ENCODE results near the gene PPFIBP2.
"Not testable (repeated sequence)": the region's sequence is repeated elsewhere in the genome, so short reads cannot be mapped to it uniquely, and the experiment has no call there.

PPFIBP2 gene

GRCh38 chr11:7657306-7658025 lies 143.7 kb downstream of the PPFIBP2 start:
- Histone ChIP-seq H2AFZ (ENCODE audit: low read depth, low read length) (no peak overlapping the region), H3K27me3 (ENCODE audit: insufficient read depth, low read length) (no peaks in the 10 kb centered on the region), H3K36me3 (ENCODE audit: insufficient read depth, low read length) (no peaks in the 10 kb centered on the region), H3K4me1 (ENCODE audit: insufficient read depth, low read length) (no peaks in the 10 kb centered on the region), H3K9me3 (ENCODE audit: low read length) (no peaks in the 10 kb centered on the region), H3K4me3 (ENCODE audit: low read length) (no peak overlapping the region)

DNA sequence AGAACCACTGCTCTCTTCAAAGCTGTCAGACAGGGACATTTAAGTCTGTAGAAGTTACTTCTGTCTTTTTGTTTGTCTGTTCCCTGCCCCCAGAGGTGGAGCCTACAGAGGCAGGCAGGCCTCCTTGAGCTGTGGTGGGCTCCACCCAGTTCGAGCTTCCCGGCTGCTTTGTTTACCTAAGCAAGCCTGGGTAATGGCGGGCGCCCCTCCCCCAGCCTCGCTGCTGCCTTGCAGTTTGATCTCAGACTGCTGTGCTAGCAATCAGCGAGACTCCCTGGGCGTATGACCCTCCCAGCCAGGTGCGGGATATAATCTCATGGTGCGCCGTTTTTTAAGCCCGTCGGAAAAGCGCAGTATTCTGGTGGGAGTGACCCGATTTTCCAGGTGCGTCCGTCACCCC lies 149.7 kb downstream of the PPFIBP2 start:
- not testable (repeated sequence) for H2AFZ ChIP-seq (ENCODE audit: low read depth, low read length); H3K4me1 ChIP-seq (ENCODE audit: insufficient read depth, low read length); H3K4me3 ChIP-seq (ENCODE audit: low read length); H3K36me3 ChIP-seq (ENCODE audit: insufficient read depth, low read length); H3K27me3 ChIP-seq (ENCODE audit: insufficient read depth, low read length); H3K9me3 ChIP-seq (ENCODE audit: low read length)

- no peak overlapping the region for H3K4me3 ChIP-seq (ENCODE audit: low read length)
- no peaks in the 10 kb centered on the region for H3K36me3 ChIP-seq (ENCODE audit: insufficient read depth, low read length)
- H3K27me3 ChIP-seq (ENCODE audit: insufficient read depth, low read length): no peaks in the 10 kb centered on the region
- H3K4me1 ChIP-seq (ENCODE audit: insufficient read depth, low read length): peaks cover 18% of the 10 kb centered on the region
- H2AFZ ChIP-seq (ENCODE audit: low read depth, low read length): no peak overlapping the region
- H3K9me3 ChIP-seq (ENCODE audit: low read length): no peaks in the 10 kb centered on the region
Observed at GRCh38 chr11:7664867-7665266, 151.1 kb downstream of the PPFIBP2 start.

DNA sequence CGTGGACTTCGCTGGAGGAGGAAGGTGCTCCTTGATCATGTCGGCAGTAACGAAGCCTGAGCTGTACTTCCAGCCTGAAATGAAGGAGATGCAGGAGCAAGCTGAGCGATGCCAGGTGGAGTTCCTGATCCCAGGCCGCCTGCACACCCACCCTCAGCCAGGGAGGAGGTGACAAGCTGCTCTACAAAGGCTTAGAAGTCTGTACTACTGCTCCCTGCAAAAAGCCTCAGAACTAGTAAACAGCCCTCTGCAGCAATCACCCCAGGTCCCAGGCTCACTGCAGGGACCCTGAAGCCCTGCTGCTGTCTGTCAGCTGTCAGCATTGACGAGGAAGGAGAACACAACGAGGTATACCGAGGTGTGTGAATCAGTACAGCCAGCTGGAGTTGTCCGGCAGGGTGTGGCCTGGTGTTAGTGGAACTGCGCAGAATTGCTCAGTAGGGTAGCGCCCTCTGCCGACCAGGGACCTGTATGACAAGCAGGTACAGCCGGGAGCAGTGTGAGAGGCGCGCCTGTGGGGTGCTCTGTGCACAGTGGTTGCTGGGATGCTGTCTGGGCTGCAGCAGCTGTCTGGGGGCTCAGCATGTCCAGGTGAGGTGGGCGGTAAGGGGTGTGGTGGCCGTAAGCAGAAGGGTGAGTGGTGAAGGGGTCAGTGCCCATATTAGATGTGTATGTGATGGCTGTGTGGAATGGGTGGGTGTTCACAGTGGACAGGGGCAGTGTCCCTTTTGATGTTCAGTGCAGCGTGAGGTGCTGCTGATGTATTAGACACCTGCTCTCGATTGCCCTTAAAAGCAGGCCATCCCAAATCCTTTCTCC lies 151.9 kb downstream of the PPFIBP2 start:
- Histone ChIP-seq H3K4me3 (ENCODE audit: low read length) (no peak overlapping the region), H3K36me3 (ENCODE audit: insufficient read depth, low read length) (no peaks in the 10 kb centered on the region), H3K4me1 (ENCODE audit: insufficient read depth, low read length) (peaks cover 18% of the 10 kb centered on the region), H3K9me3 (ENCODE audit: low read length) (no peaks in the 10 kb centered on the region), H3K27me3 (ENCODE audit: insufficient read depth, low read length) (no peaks in the 10 kb centered on the region), H2AFZ (ENCODE audit: low read depth, low read length) (no peak overlapping the region)

DNA sequence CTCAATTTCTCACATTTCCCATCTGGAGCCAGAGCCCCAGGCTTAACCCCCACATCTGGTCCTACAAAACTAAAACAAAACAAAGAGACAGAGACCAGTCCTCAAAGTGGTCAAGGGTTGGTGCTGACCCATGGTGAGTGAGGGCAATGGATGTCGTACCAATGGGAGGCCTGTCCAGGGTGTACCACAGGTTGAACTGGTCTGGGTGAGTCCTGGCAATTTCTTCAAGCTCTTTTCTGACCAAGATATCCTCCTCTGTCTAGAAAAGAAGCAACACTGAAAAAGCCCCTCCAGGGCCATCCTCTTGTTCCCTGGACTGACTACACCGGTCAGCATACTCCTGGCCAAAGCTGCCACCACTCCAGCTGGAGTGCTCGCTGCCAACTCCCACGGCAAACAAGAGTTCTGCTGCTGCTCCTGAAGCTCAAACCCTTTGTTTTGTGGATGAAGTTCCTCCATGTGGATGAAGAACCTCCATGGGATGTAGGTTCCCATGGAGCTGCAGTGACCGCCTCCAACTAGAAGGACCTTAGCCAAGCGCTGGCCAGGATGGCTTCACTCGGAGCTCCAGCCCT lies 152.6 kb downstream of the PPFIBP2 start:
- Histone ChIP-seq H3K4me1 (ENCODE audit: insufficient read depth, low read length) (peaks cover 18% of the 10 kb centered on the region), H3K36me3 (ENCODE audit: insufficient read depth, low read length) (no peaks in the 10 kb centered on the region), H2AFZ (ENCODE audit: low read depth, low read length) (no peak overlapping the region), H3K27me3 (ENCODE audit: insufficient read depth, low read length) (no peaks in the 10 kb centered on the region), H3K9me3 (ENCODE audit: low read length) (no peaks in the 10 kb centered on the region), H3K4me3 (ENCODE audit: low read length) (no peak overlapping the region)

DNA sequence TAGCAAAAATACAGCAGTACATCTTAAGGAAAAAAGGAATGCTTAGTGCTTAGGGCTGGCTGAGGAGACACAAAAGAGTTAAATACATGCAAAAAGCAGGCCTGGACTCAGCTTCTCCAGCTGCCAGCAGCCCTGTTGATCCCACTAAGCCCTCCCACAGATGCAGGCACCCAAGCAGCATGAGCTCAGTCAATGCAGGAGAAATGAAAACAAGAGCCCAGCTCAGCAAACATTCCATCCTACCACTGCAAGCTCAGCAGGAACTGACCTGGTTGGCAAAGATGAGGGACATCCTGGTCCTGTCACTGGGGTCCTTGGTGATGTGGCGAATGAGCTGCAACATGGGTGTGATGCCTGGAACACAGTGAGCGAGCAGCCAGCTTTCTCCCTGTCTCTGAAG lies 153.7 kb downstream of the PPFIBP2 start:
- Histone ChIP-seq H3K9me3 (ENCODE audit: low read length) (no peaks in the 10 kb centered on the region), H3K36me3 (ENCODE audit: insufficient read depth, low read length) (no peaks in the 10 kb centered on the region), H3K4me1 (ENCODE audit: insufficient read depth, low read length) (peaks cover 18% of the 10 kb centered on the region), H3K4me3 (ENCODE audit: low read length) (no peak overlapping the region), H3K27me3 (ENCODE audit: insufficient read depth, low read length) (peaks cover 5% of the 10 kb centered on the region), H2AFZ (ENCODE audit: low read depth, low read length) (no peak overlapping the region)

- Histone ChIP-seq H2AFZ (ENCODE audit: low read depth, low read length) (no peak overlapping the region), H3K27me3 (ENCODE audit: insufficient read depth, low read length) (peaks cover 11% of the 10 kb centered on the region), H3K4me1 (ENCODE audit: insufficient read depth, low read length) (peaks cover 18% of the 10 kb centered on the region), H3K9me3 (ENCODE audit: low read length) (peaks cover 2% of the 10 kb centered on the region), H3K36me3 (ENCODE audit: insufficient read depth, low read length) (no peaks in the 10 kb centered on the region), H3K4me3 (ENCODE audit: low read length) (no peak overlapping the region)
Observed at GRCh38 chr11:7668464-7668863, 154.7 kb downstream of the PPFIBP2 start.

DNA sequence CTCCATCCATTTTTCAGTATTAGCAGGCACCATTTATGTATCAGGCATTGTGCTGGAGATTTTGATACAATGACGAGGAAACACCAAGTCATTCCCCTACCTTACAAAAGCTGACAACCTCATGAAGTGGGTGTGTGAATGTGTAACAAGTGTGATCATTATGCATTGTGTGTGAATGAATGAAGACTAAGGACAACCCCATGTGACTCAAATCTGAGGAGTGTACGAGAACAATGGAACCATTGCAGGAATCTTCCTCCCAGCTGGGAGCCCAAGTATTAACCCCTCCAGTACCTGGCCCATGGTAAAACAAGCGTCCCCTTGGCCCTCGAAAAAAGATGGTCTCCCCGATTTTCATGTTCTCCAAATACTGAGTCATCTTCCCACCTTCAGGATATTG lies 155.1 kb downstream of the PPFIBP2 start:
- Histone ChIP-seq H3K4me3 (ENCODE audit: low read length) (no peak overlapping the region), H3K36me3 (ENCODE audit: insufficient read depth, low read length) (no peaks in the 10 kb centered on the region), H2AFZ (ENCODE audit: low read depth, low read length) (no peak overlapping the region)

GRCh38 chr11:7670641-7671040 lies 156.8 kb downstream of the PPFIBP2 start:
- H3K36me3 ChIP-seq (ENCODE audit: insufficient read depth, low read length): no peaks in the 10 kb centered on the region
- peaks cover 2% of the 10 kb centered on the region for H3K9me3 ChIP-seq (ENCODE audit: low read length)
- peaks cover 18% of the 10 kb centered on the region for H3K4me1 ChIP-seq (ENCODE audit: insufficient read depth, low read length)
- H2AFZ ChIP-seq (ENCODE audit: low read depth, low read length): no peak overlapping the region
- H3K4me3 ChIP-seq (ENCODE audit: low read length): no peak overlapping the region
- H3K27me3 ChIP-seq (ENCODE audit: insufficient read depth, low read length): peaks cover 11% of the 10 kb centered on the region

More for the DNA sequence above, 155.1 kb downstream of the PPFIBP2 start:
- peaks cover 2% of the 10 kb centered on the region for H3K9me3 ChIP-seq (ENCODE audit: low read length)
- H3K4me1 ChIP-seq (ENCODE audit: insufficient read depth, low read length): peaks cover 18% of the 10 kb centered on the region
- H3K27me3 ChIP-seq (ENCODE audit: insufficient read depth, low read length): peaks cover 11% of the 10 kb centered on the region

DNA sequence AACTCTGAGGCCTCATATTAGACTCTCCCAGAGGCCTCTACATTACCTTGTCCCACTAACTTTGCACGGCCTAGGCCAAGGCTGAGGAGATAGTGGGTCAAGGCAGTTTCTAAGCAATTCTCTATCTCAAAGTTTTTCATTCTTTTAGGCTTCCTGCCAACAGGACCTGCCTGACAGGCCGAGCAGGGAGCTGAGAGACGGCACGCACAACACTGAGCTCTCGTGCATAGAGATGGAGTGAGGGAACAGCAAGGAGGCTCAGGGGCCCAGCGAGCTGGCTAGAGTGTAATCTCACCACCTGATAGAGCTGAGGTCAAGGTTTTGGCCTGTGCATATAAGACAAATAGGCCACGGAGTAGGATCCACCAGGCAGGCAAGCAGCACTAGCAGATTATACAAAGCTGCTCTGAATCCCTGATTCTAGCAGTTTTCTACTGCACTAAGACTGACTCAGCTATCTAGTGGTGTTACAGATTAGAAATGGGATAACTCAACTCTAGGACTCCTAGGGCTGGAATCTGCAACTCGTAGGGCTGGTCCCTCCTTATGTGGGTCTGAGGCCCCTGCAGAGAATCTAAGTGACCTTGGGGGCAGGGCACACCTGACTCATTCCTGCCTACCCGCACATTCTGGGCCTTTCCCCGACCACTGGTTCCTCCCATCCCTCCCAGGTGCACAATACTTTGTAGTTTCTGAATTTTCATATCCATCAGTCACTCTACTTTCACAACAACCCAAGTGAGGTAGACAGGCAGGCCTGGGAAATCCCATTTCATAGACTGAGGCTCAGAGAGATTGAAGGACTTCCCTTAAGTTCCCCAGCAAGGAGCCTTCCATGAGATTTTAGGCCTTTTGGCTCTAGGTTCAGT lies 157.8 kb downstream of the PPFIBP2 start:
- Histone ChIP-seq H3K27me3 (ENCODE audit: insufficient read depth, low read length) (peaks cover 14% of the 10 kb centered on the region), H3K9me3 (ENCODE audit: low read length) (peaks cover 2% of the 10 kb centered on the region), H3K4me3 (ENCODE audit: low read length) (no peak overlapping the region), H3K4me1 (ENCODE audit: insufficient read depth, low read length) (peaks cover 18% of the 10 kb centered on the region), H3K36me3 (ENCODE audit: insufficient read depth, low read length) (no peaks in the 10 kb centered on the region), H2AFZ (ENCODE audit: low read depth, low read length) (no peak overlapping the region)

DNA sequence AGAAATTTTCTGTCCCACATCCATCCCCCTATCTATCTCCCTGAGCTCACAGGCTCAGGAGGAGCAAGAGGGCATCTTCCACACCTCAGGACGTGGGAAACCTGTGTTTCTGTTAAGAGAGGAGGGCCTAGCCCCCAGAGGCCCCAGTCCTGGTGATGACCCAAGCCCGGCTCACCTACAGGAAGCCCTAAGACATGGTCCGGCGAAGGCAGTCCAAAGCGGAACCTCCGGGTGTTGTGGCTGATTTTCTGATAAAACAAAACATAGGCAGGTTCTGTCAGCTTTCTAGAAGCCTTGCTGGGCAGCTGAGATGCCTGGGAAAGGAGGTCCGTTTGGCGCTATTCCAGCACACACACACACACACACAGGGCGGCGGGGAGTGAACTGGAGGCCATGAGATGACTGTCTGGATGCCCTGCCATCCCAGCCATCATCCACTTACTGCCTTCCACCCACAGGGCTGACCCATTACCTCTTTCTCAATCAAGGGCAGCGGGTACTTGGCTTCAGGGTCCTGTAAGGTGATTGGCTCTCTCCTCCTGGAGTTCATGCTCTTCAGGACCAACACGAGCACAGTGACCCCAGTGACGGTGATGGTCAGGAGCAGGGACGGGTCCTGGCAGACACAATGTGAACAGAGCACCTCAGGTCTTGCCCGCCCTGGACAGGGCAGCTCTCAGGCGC lies 158.6 kb downstream of the PPFIBP2 start:
- H3K4me1 ChIP-seq (ENCODE audit: insufficient read depth, low read length): peaks cover 16% of the 10 kb centered on the region
- no peaks in the 10 kb centered on the region for H3K36me3 ChIP-seq (ENCODE audit: insufficient read depth, low read length)
- no peak overlapping the region for H2AFZ ChIP-seq (ENCODE audit: low read depth, low read length)
- H3K4me3 ChIP-seq (ENCODE audit: low read length): no peak overlapping the region
- H3K27me3 ChIP-seq (ENCODE audit: insufficient read depth, low read length): peaks cover 14% of the 10 kb centered on the region
- H3K9me3 ChIP-seq (ENCODE audit: low read length): peaks cover 2% of the 10 kb centered on the region

DNA sequence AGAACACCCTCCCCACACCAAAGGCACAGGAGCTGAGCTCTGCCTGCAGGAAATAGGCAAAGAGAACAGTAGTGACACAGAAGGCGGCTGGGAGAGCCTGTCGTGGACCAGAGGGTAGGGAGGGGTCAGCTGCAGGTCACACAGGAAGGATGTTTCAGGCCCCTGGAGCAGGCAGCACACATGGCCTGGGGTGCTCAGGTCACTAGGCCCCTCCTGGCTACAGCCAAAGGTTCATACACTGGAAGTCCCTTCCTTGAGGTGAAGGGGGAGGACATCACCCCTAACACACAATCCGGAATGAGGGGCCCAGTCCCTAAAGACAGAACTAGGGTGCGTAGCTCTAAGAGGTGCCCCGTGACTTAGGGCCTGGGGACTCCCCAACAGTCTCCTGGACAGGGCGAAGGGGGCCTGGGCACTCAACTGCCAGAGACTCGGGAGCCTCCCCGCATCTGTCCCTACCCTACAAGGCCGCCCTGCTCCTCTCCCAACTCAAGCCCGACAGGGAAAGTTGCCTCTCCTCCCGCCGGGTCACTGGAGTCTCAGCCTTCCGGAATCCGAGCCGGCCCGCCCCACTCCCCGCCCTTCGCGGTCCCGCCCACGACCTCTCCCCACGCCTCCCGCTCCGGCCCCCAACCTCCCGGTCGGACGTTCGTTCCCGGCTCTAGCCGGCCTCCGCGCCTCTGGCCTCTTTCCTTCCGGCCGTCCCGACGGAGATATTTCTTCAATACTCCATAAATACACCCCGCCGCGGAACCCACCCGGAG lies 159.3 kb downstream of the PPFIBP2 start, which contains the start of gene CYB5R2:
CYB5R2 (minus strand) TSS at position 541 of the 764 bp plus-strand sequence. CDS start 675 bp downstream, outside the sequence.
- peaks cover 12% of the 10 kb centered on the region for H3K4me1 ChIP-seq (ENCODE audit: insufficient read depth, low read length)

More for the DNA sequence above, 159.3 kb downstream of the PPFIBP2 start, which contains the start of gene CYB5R2:
- Histone ChIP-seq H3K36me3 (ENCODE audit: insufficient read depth, low read length) (no peaks in the 10 kb centered on the region), H3K27me3 (ENCODE audit: insufficient read depth, low read length) (peaks cover 14% of the 10 kb centered on the region), H2AFZ (ENCODE audit: low read depth, low read length) (no peak within 1 kb of the TSS), H3K9me3 (ENCODE audit: low read length) (peaks cover 2% of the 10 kb centered on the region), H3K4me3 (ENCODE audit: low read length) (no peak within 1 kb of the TSS)

Measured in neuron (in vitro differentiated cells).